Hepatocyte (in vitro differentiated cells): ENCODE measurements around the gene LRRC4C. TPM values are rescaled to one million over a fixed set of nuclear protein-coding genes. Genes with fewer than 3 reads are reported as not detected.

Source experiments
- DNase-seq: peaks from one replicate; pipeline ENCODE4 v3.0.0-alpha.2; 2016; ENCODE audit warnings: low spot score
- H2AFZ ChIP-seq: fragments of 200-600 bp; sonication (generic); 2 replicates; pipeline ENCODE4 v1.6.0; 2016; ENCODE audit warnings: antibody characterized with exemption, mild to moderate bottlenecking
- H3K27ac ChIP-seq: fragments of 200-600 bp; sonication (generic); 2 replicates; pipeline ENCODE4 v1.5.1; 2016; ENCODE audit warnings: mild to moderate bottlenecking
- H3K27me3 ChIP-seq: fragments of 200-600 bp; sonication (generic); 2 replicates; pipeline ENCODE4 v1.6.1; 2016
- H3K36me3 ChIP-seq: fragments of 200-600 bp; sonication (generic); replicated peaks from 2 replicates; pipeline ENCODE4 v1.5.1; 2016; ENCODE audit warnings: low read depth; ENCODE audit not compliant: insufficient read depth
- H3K4me1 ChIP-seq: fragments of 200-600 bp; sonication (generic); 2 replicates; pipeline ENCODE4 v1.5.1; 2016; ENCODE audit warnings: mild to moderate bottlenecking, moderate library complexity; ENCODE audit not compliant: insufficient read depth
- H3K4me2 ChIP-seq: fragments of 200-600 bp; sonication (generic); 2 replicates; pipeline ENCODE4 v1.6.0; 2016
- H3K4me3 ChIP-seq: fragments of 200-600 bp; sonication (generic); 2 replicates; pipeline ENCODE4 v1.5.1; 2016; ENCODE audit warnings: mild to moderate bottlenecking
- H3K79me2 ChIP-seq: fragments of 200-600 bp; sonication (generic); 2 replicates; pipeline ENCODE4 v1.6.0; 2017; ENCODE audit warnings: mild to moderate bottlenecking
- H3K9me2 ChIP-seq: fragments of 200-600 bp; sonication (generic); replicated peaks from 2 replicates; pipeline ENCODE4 v1.6.0; 2017; ENCODE audit warnings: mild to moderate bottlenecking; ENCODE audit not compliant: insufficient read depth
- H3K9me3 ChIP-seq: fragments of 200-600 bp; sonication (generic); 2 replicates; pipeline ENCODE4 v1.5.1; 2016; ENCODE audit warnings: low read depth, mild to moderate bottlenecking
- H4K20me1 ChIP-seq: fragments of 200-600 bp; sonication (generic); 2 replicates; pipeline ENCODE4 v1.6.0; 2016; ENCODE audit warnings: mild to moderate bottlenecking; ENCODE audit not compliant: insufficient read depth, poor library complexity, severe bottlenecking
- EZH2 ChIP-seq: fragments of 200-600 bp; sonication (generic); IDR thresholded peaks from 2 replicates; pipeline ENCODE4 v1.6.1; 2016; ENCODE audit warnings: antibody characterized with exemption, mild to moderate bottlenecking, borderline replicate concordance
- EZH2phosphoT487 ChIP-seq: fragments of 200-600 bp; sonication (generic); IDR thresholded peaks from one replicate; pipeline ENCODE4 v1.6.1; 2018; ENCODE audit warnings: antibody characterized with exemption, mild to moderate bottlenecking, low read depth, moderate library complexity; ENCODE audit not compliant: unreplicated experiment, severe bottlenecking
- WGBS: methylation state at CpG from one replicate; pipeline ENCODE4 v1.1.6; 2016; ENCODE audit warnings: low lambda C conversion rate; ENCODE audit errors: missing lambda C conversion rate; 5-methylcytosine and 5-hydroxymethylcytosine counted together
- polyA plus RNA-seq: library from polyadenylated mRNA; unstranded; fragments of >200 nt; fragmentation: Nextera tagmentation; extraction: Ambion mirVana; gene quantifications from 2 replicates; pipeline ENCODE4 v1.2.1, GENCODE V29; 2016
- total RNA-seq: library from RNA; depleted of rRNA; stranded (reverse); fragments of >200 nt; gene quantifications from 2 replicates; pipeline ENCODE4 v1.2.3, GENCODE V29; 2014
- TF ChIP-seq, protein P1 (sequence below): fragments of 200-600 bp; sonication (generic); IDR thresholded peaks from 2 replicates; pipeline ENCODE4 v1.5.1; 2016; ENCODE audit warnings: antibody characterized with exemption, mild to moderate bottlenecking; ENCODE audit not compliant: poor library complexity

LRRC4C gene
- total and polyA plus RNA-seq, 2 experiments from 2014 or later = 1.1 to 3.1 TPM

DNA sequence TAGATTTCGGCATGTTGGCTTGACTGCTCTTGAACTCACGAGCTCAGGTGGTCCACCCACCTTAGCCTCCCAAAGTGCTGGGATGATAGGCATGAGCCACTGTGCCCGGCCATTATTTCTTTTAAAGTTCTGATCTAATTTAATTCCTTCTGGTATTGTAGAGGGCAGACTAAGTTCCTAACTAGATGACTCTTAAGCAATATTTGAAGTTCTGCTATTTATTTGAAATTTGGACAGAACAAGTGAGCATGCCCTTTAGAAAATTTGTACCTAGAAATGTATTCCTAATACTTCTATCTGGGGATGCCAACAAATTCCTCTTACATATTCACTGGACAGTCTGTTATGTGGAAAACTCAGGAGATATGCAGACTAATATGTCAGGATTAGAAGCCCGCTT is 746.4 kb downstream of the LRRC4C start:
- no peaks in the 10 kb centered on the region for H3K4me1 ChIP-seq
- TF ChIP-seq, protein P1, sequence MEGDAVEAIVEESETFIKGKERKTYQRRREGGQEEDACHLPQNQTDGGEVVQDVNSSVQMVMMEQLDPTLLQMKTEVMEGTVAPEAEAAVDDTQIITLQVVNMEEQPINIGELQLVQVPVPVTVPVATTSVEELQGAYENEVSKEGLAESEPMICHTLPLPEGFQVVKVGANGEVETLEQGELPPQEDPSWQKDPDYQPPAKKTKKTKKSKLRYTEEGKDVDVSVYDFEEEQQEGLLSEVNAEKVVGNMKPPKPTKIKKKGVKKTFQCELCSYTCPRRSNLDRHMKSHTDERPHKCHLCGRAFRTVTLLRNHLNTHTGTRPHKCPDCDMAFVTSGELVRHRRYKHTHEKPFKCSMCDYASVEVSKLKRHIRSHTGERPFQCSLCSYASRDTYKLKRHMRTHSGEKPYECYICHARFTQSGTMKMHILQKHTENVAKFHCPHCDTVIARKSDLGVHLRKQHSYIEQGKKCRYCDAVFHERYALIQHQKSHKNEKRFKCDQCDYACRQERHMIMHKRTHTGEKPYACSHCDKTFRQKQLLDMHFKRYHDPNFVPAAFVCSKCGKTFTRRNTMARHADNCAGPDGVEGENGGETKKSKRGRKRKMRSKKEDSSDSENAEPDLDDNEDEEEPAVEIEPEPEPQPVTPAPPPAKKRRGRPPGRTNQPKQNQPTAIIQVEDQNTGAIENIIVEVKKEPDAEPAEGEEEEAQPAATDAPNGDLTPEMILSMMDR = no peak
- TF ChIP-seq EZH2phosphoT487 (no peak), EZH2 (no peak)
- DNase-seq = no peak
- H3K4me3 ChIP-seq = no peak overlapping the region
- no peaks in the 10 kb centered on the region for H3K9me3 ChIP-seq
- no peaks in the 10 kb centered on the region for H3K79me2 ChIP-seq
- H3K27ac ChIP-seq = no peak overlapping the region
- WGBS = 89% methylated on average over 4 of the region's 4 CpGs
- no peaks in the 10 kb centered on the region for H3K9me2 ChIP-seq
- H4K20me1 ChIP-seq = no peaks in the 10 kb centered on the region
- no peak overlapping the region for H2AFZ ChIP-seq
- H3K4me2 ChIP-seq = no peak overlapping the region
- H3K27me3 ChIP-seq = no peaks in the 10 kb centered on the region
- no peaks in the 10 kb centered on the region for H3K36me3 ChIP-seq

DNA sequence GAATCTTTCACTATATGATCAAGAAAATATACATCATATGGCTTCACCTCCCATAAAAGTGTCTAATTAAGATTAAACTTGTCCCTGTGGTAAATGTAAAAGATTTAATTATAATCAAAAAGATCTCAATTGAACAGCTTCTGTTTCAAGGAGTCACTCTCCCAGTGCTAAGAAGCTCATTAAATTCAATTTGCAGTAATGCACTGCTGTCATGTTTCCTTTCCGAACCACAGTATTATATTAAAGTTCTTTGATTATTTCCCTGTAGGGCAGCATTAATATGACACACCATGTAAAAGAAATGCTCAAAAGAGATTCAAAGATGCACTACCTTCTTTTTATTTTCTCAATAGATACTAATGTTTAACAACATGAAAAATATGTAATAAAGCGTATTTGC is 758.4 kb downstream of the LRRC4C start:
- no peak overlapping the region for H2AFZ ChIP-seq
- no peaks in the 10 kb centered on the region for H3K9me2 ChIP-seq
- H3K79me2 ChIP-seq = no peaks in the 10 kb centered on the region
- WGBS = 72% methylated on average over 2 of the region's 2 CpGs
- H3K4me3 ChIP-seq = no peak overlapping the region
- no peaks in the 10 kb centered on the region for H4K20me1 ChIP-seq
- H3K4me1 ChIP-seq = no peaks in the 10 kb centered on the region
- TF ChIP-seq EZH2 = no peak
- TF ChIP-seq EZH2phosphoT487 = no peak
- no peak for DNase-seq
- H3K27me3 ChIP-seq = no peaks in the 10 kb centered on the region
- H3K9me3 ChIP-seq = no peaks in the 10 kb centered on the region
- no peaks in the 10 kb centered on the region for H3K36me3 ChIP-seq
- no peak overlapping the region for H3K4me2 ChIP-seq
- H3K27ac ChIP-seq = no peak overlapping the region

DNA sequence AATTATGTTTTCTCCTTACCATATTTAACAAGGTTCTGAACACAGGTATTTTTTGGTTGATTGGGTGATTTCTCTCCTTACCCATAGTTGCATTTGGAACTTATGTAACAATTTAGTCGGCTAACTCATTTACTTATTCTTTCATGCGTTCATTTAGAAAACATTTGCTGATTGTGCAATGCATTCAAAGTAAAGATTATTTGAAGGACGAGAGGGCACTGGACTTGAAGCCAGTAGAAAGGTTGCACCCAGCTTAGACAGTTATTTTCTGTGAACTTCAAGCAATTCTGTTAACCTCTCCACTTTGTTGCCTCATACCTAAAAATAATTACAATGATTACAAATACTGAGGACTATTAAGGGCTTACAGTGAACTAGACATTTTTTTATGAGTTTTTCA is 769.6 kb downstream of the LRRC4C start:
- TF ChIP-seq EZH2phosphoT487 = no peak
- no peak for TF ChIP-seq EZH2
- no peaks in the 10 kb centered on the region for H3K9me3 ChIP-seq
- no peaks in the 10 kb centered on the region for H3K79me2 ChIP-seq
- H2AFZ ChIP-seq = no peak overlapping the region
- no peak for DNase-seq
- H3K36me3 ChIP-seq = no peaks in the 10 kb centered on the region
- WGBS = 79% methylated on average over 3 of the region's 3 CpGs
- no peak overlapping the region for H3K4me3 ChIP-seq
- H3K4me1 ChIP-seq = no peaks in the 10 kb centered on the region
- H3K9me2 ChIP-seq = no peaks in the 10 kb centered on the region
- H3K27me3 ChIP-seq = no peaks in the 10 kb centered on the region
- no peak overlapping the region for H3K27ac ChIP-seq
- H4K20me1 ChIP-seq = no peaks in the 10 kb centered on the region
- H3K4me2 ChIP-seq = no peak overlapping the region

- Histone ChIP-seq H3K9me3 (no peaks in the 10 kb centered on the region), H2AFZ (no peak overlapping the region), H3K4me3 (no peak overlapping the region), H3K36me3 (no peaks in the 10 kb centered on the region), H4K20me1 (no peaks in the 10 kb centered on the region), H3K4me2 (no peak overlapping the region), H3K9me2 (no peaks in the 10 kb centered on the region), H3K27ac (no peak overlapping the region), H3K27me3 (no peaks in the 10 kb centered on the region), H3K4me1 (no peaks in the 10 kb centered on the region), H3K79me2 (no peaks in the 10 kb centered on the region)
- no peak for DNase-seq
- TF ChIP-seq EZH2phosphoT487 (no peak), EZH2 (no peak)
- TF ChIP-seq, protein P1 = no peak
- WGBS = 78% methylated on average over 4 of the region's 4 CpGs
Observed at GRCh38 chr11:40688369-40688768, 771.1 kb downstream of the LRRC4C start.
